Stomach (tissue), 9 donors: Measurements from ENCODE around the gene RANBP3. TPM values are rescaled to one million over a fixed set of nuclear protein-coding genes. Genes with fewer than 3 reads are reported as not detected.

Source experiments
- DNase-seq, 2 donors: peaks; one replicate each; pipeline versions ENCODE4 v3.0.0 to v3.0.0-alpha.2; 2013 to 2019
- H3K27ac ChIP-seq, 5 donors: fragments of 200-600 bp in 4 of 5; sonication (generic) in 4 of 5; one replicate each; pipeline ENCODE4 v1.5.1; 2013 to 2019; ENCODE audit warnings: mild to moderate bottlenecking in 1 of 5, moderate library complexity in 1 of 5
- H3K27me3 ChIP-seq, 3 donors: fragments of 200-600 bp; sonication (generic); one replicate each; pipeline ENCODE4 v1.5.1; 2017 to 2019; ENCODE audit warnings: mixed run types in 1 of 3
- H3K36me3 ChIP-seq, 4 donors: fragments of 200-600 bp; sonication (generic); 1 replicate in 3 of 4; 2 replicates in 1 of 4; pipeline ENCODE4 v1.5.1; 2016 to 2019
- H3K4me1 ChIP-seq, 4 donors: fragments of 200-600 bp; sonication (generic); one replicate each; pipeline ENCODE4 v1.5.1; 2016 to 2019
- H3K4me3 ChIP-seq, 4 donors: fragments of 200-600 bp; sonication (generic) in 3 of 4; one replicate each; pipeline ENCODE4 v1.5.1; 2016 to 2019; ENCODE audit warnings: mild to moderate bottlenecking in 1 of 4
- H3K9me3 ChIP-seq, 4 donors: fragments of 200-600 bp; sonication (generic); one replicate each; pipeline ENCODE4 v1.5.1; 2016 to 2019
- EP300 ChIP-seq: sonication (generic); formaldehyde crosslinking; IDR thresholded peaks from one replicate; pipeline ENCODE4 v1.6.1; 2017; ENCODE audit warnings: antibody characterized with exemption
- POLR2A ChIP-seq, 4 donors: fragments of 450-650 bp; IDR thresholded peaks; one replicate each; pipeline ENCODE4 v1.6.1; 2016; ENCODE audit warnings: antibody characterized with exemption in 4 of 4, control low read depth in 2 of 4, mild to moderate bottlenecking in 1 of 4, moderate library complexity in 1 of 4
- POLR2AphosphoS5 ChIP-seq, 3 donors: sonication (generic); formaldehyde crosslinking; IDR thresholded peaks; one replicate each; pipeline ENCODE4 v1.6.1; 2016; ENCODE audit warnings: antibody characterized with exemption in 3 of 3
- WGBS, 5 donors: extraction: QIAGEN DNeasy Blood & Tissue Kit in 3 of 5; methylation state at CpG; one replicate each; pipeline versions ENCODE4 v1.1.5 to v1.1.7; 2013 to 2018; 5-methylcytosine and 5-hydroxymethylcytosine counted together
- intact Hi-C: fragments of 100-400 bp; cut with DNase I; formaldehyde crosslinking; loops from one replicate; pipeline ENCODE4 v1.15.1; 2023; ENCODE audit warnings: low total_unique reads
- polyA plus RNA-seq, 3 donors: library from polyadenylated mRNA; stranded (reverse); fragments of 200-250 nt; gene quantifications; one replicate each; pipeline ENCODE4 v1.2.3, GENCODE V29; 2013
- total RNA-seq, 5 donors: library from RNA; depleted of rRNA; stranded (reverse); fragments of >200 nt; gene quantifications; one replicate each; pipeline versions ENCODE4 v1.1.0 to v1.2.3, GENCODE V29; 2014 to 2016
- TF ChIP-seq, protein P1 (sequence below), 7 experiments: fragments of 450-650 bp in 4 of 7; fragments of 200-600 bp in 3 of 7; sonication (generic) in 3 of 7; IDR thresholded peaks; one replicate each; pipeline ENCODE4 v1.5.1; 2016 to 2019; ENCODE audit warnings: antibody characterized with exemption in 7 of 7, control low read depth in 2 of 7, mild to moderate bottlenecking in 1 of 7
- donor health status: healthy with polysubstance abuse.
- donor health status: Bipolar disorder and iron deficiency.
- donor health status: healthy.

Gene RANBP3
- total and polyA plus RNA-seq, 8 donors, result 27.7 to 235 (median 39.2) TPM

DNA sequence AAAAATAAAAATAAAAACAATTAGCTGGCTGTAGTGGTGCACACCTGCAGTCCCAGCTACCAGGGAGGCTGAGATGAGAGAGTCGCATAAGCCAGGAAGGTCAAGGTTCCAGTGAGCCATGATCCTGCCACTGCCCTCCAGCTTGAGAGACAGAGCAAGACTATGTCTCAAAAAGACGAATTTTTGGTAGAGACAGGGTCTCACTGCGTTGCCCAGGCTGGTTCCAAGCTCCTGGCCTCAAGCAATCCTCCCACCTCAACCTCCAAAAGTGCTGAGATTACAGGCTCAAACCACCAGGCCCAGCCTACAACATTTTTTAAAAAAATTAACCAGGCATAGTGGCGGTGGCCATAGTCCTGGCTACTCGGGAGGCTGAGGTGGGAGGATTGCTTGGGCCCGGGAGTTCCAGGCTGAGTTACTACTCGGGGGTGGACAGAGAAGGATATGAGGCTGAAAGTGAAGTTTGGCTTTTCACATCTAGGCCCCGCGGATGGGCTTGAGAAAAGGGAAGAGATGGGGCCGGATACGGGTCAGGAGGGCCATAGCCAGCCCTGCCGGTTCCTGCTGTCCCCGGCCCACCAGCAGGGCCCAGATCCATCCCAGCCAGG lies 84.5 kb downstream of the RANBP3 start:
- Histone ChIP-seq H3K36me3 (peaks cover 22 to 35% (median 30%) of the 10 kb centered on the region in 4 donors), H3K4me1 (peaks cover 16 to 67% (median 32%) of the 10 kb centered on the region in 4 donors), H3K27ac (peak overlapping the region in 2 of 5 donors; percentile 52 to 77), H3K27me3 (peaks cover 0 to 29% (median 14%) of the 10 kb centered on the region in 3 donors), H3K9me3 (no peaks in the 10 kb centered on the region), H3K4me3 (no peak overlapping the region)
- DNase-seq, result no peak
- TF ChIP-seq POLR2A (IDR thresholded peaks at IDR 0.05) (no peak), POLR2AphosphoS5 (IDR thresholded peaks at IDR 0.05) (no peak), EP300 (no peak)
- TF ChIP-seq, protein P1, sequence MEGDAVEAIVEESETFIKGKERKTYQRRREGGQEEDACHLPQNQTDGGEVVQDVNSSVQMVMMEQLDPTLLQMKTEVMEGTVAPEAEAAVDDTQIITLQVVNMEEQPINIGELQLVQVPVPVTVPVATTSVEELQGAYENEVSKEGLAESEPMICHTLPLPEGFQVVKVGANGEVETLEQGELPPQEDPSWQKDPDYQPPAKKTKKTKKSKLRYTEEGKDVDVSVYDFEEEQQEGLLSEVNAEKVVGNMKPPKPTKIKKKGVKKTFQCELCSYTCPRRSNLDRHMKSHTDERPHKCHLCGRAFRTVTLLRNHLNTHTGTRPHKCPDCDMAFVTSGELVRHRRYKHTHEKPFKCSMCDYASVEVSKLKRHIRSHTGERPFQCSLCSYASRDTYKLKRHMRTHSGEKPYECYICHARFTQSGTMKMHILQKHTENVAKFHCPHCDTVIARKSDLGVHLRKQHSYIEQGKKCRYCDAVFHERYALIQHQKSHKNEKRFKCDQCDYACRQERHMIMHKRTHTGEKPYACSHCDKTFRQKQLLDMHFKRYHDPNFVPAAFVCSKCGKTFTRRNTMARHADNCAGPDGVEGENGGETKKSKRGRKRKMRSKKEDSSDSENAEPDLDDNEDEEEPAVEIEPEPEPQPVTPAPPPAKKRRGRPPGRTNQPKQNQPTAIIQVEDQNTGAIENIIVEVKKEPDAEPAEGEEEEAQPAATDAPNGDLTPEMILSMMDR (IDR thresholded peaks at IDR 0.05), result no peak
- 73 to 89% (median 80%) methylated on average over 9 to 13 of the region's 13 CpGs for WGBS, 5 donors
- intact Hi-C loops, result loop anchor here (10.0 kb wide), 1 partner anchor 89 kb away; the partner anchor contains the start of gene NRTN

DNA sequence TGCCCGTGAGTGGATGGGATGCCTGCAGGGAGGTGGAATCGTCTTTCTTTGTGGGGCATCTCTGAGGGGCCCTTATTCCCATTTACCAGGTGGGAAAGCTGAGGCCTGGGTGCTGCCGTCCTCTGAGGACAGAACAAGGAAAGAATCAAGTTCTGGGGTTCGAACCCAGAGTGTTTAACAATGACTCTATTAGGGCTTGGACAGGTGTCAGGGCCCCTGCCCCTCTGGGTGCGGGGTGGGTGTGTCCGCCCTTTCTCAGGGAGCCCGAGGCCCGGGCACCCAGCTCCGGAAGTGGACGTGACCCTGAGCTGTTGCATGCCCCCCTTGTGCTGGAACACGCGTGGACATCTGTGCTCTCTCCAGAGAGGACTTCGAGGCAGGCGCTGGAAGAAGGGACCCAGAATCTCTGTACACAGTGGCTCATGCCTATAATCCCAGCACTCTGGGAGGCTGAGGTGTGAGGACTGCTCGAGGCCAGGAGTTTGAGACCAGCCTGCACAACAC lies 85.1 kb downstream of the RANBP3 start:
- TF ChIP-seq EP300 (no peak), POLR2A (IDR thresholded peaks at IDR 0.05) (no peak)
- TF ChIP-seq, protein P1 (IDR thresholded peaks at IDR 0.05), result peak in 1 of 7 experiments; percentile 2
- Histone ChIP-seq H3K27ac (peak overlapping the region in 1 of 5 donors; percentile 77), H3K4me1 (peaks cover 16 to 64% (median 32%) of the 10 kb centered on the region in 4 donors), H3K27me3 (peaks cover 0 to 29% (median 14%) of the 10 kb centered on the region in 3 donors), H3K4me3 (no peak overlapping the region), H3K36me3 (peaks cover 22 to 35% (median 30%) of the 10 kb centered on the region in 4 donors), H3K9me3 (no peaks in the 10 kb centered on the region)
- 48 to 66% (median 51%) methylated on average over 3 to 15 of the region's 15 CpGs for whole genome bisulfite sequencing, 5 donors
- DNase-seq, result no peak
- intact Hi-C loops, result loop anchor here (10.0 kb wide), 1 partner anchor 88 kb away; the partner anchor contains the start of gene NRTN

DNA sequence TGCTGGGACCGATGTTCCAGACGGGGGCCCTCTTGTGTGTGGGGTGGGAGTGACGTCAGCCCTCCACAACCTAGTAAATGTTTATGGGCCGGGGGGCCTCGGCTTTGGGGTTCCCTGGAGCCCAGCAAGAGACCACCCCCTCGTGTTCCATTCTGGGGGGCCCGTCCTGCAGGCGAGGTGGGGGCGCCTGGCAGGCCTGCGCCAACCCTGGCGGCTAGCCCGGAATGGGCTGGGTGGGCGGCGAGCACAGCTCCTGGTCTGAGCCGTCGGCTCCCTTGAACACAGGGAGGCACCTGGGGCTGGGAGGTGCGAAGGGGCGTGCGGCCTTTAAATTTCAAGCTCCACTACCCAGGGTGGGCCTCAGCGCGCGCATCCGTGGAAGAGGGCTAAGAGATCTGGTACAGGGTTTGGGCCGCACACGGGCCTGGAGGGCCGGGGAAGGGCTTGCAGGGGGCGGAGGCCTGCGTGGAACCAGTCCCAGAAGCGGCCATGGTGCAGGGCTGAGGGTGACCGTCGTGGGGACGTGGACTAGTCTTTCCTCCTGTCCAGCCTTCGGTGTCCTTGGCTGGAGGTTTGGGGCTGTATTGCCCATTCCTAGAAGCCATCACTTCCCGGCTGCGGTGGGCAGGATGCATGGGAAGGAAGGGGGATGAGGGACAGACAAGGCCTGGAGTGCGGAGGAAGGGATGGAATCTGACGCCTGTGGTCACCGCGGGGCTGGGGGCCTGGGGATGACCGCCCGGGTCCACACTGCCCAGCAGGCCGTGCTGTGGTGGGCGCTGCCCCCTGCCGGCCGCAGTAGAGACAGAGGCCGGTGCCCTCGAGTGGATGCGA lies 85.8 kb downstream of the RANBP3 start:
- Histone ChIP-seq H3K4me3 (no peak overlapping the region), H3K4me1 (peaks cover 16 to 58% (median 32%) of the 10 kb centered on the region in 4 donors), H3K36me3 (peaks cover 22 to 32% (median 27%) of the 10 kb centered on the region in 4 donors), H3K27ac (peak overlapping the region in 1 of 5 donors; percentile 77), H3K27me3 (peaks cover 0 to 29% (median 14%) of the 10 kb centered on the region in 3 donors), H3K9me3 (no peaks in the 10 kb centered on the region)
- peak; percentile 33 to 79 for DNase-seq
- intact Hi-C loops, result loop anchor here (10.0 kb wide), 1 partner anchor 87 kb away; the partner anchor contains the start of gene NRTN
- WGBS, 5 donors, result 7 to 11% (median 8%) methylated on average over 27 to 48 of the region's 48 CpGs
- TF ChIP-seq EP300 (no peak), POLR2A (IDR thresholded peaks at IDR 0.05) (no peak), POLR2AphosphoS5 (IDR thresholded peaks at IDR 0.05) (peak in 1 of 3 donors; percentile 59)
- TF ChIP-seq, protein P1 (IDR thresholded peaks at IDR 0.05), result peak in 5 of 7 experiments; percentile 30 to 57 (median 53)

DNA sequence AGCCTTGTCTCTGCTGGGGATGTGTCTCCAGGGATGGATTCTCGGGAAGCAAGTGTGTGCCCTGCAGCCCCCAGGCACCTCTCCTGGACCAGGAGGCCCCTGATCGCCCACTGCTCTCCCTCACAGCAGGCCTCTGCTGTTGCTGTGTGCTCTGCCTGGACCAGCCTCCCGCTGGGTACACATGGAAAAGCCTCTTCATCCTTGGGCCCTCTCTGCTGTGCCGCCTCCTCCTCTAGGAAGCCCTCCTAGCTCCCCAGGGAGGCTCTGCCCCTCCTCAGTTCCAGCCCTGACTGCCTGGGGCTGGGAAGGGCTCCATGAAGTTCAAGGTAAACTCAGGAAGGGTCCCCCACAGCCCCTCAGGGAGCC lies 86.4 kb downstream of the RANBP3 start:
- no peak overlapping the region for H3K27ac ChIP-seq
- H3K36me3 ChIP-seq, result peaks cover 19 to 26% (median 21%) of the 10 kb centered on the region in 4 donors
- peaks cover 0 to 29% (median 14%) of the 10 kb centered on the region in 3 donors for H3K27me3 ChIP-seq
- 40 to 66% (median 53%) methylated on average over 3 to 4 of the region's 4 CpGs; no CpG with 5 or more reads in 1 of the 5 donors for WGBS, 5 donors
- peaks cover 16 to 54% (median 32%) of the 10 kb centered on the region in 4 donors for H3K4me1 ChIP-seq
- no peak overlapping the region for H3K4me3 ChIP-seq
- DNase-seq, result no peak
- intact Hi-C loops, result loop anchor here (10.0 kb wide), 1 partner anchor 87 kb away; the partner anchor contains the start of gene NRTN
- TF ChIP-seq, protein P1 (IDR thresholded peaks at IDR 0.05), result no peak
- TF ChIP-seq EP300 (no peak), POLR2AphosphoS5 (IDR thresholded peaks at IDR 0.05) (no peak), POLR2A (IDR thresholded peaks at IDR 0.05) (no peak)
- no peaks in the 10 kb centered on the region for H3K9me3 ChIP-seq
